Choroid plexus epithelial cell (primary cell): ENCODE data around the gene RNPEPL1.

Source experiments
- DNase-seq: peaks from one replicate; pipeline ENCODE4 v3.0.0-alpha.2; 2010; ENCODE audit warnings: low read depth
- H3K4me3 ChIP-seq: 2 replicates; pipeline ENCODE4 v1.5.1; 2011; ENCODE audit warnings: low read depth, mild to moderate bottlenecking, control low read depth, low read length, moderate library complexity
- TF ChIP-seq, protein P1 (sequence below): conservative IDR thresholded peaks from 2 replicates; pipeline ENCODE4 v1.5.1; 2011; ENCODE audit warnings: low read depth, mild to moderate bottlenecking, control low read depth, inconsistent platforms, low read length, moderate library complexity

The RNPEPL1 gene

DNA sequence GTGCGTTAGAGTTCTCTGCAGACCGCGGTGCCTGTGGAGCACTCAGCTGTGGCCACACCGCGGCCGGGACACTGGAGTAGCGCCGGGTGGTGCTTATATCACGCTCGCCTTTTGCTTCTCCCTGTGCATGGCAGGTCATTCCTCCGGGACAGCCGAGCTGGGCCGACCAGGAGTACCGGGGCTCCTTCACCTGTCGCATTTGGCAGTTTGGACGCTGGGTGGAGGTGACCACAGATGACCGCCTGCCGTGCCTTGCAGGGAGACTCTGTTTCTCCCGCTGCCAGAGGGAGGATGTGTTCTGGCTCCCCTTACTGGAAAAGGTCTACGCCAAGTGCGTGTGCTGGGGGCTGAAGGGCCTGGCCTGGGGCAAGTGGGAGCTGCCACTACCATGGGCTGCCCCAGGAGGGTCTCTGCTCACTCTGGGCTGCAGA is 22.4 kb downstream of the RNPEPL1 start:
- TF ChIP-seq, protein P1, sequence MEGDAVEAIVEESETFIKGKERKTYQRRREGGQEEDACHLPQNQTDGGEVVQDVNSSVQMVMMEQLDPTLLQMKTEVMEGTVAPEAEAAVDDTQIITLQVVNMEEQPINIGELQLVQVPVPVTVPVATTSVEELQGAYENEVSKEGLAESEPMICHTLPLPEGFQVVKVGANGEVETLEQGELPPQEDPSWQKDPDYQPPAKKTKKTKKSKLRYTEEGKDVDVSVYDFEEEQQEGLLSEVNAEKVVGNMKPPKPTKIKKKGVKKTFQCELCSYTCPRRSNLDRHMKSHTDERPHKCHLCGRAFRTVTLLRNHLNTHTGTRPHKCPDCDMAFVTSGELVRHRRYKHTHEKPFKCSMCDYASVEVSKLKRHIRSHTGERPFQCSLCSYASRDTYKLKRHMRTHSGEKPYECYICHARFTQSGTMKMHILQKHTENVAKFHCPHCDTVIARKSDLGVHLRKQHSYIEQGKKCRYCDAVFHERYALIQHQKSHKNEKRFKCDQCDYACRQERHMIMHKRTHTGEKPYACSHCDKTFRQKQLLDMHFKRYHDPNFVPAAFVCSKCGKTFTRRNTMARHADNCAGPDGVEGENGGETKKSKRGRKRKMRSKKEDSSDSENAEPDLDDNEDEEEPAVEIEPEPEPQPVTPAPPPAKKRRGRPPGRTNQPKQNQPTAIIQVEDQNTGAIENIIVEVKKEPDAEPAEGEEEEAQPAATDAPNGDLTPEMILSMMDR = no peak
- no peak overlapping the region for H3K4me3 ChIP-seq
- DNase-seq = no peak

DNA sequence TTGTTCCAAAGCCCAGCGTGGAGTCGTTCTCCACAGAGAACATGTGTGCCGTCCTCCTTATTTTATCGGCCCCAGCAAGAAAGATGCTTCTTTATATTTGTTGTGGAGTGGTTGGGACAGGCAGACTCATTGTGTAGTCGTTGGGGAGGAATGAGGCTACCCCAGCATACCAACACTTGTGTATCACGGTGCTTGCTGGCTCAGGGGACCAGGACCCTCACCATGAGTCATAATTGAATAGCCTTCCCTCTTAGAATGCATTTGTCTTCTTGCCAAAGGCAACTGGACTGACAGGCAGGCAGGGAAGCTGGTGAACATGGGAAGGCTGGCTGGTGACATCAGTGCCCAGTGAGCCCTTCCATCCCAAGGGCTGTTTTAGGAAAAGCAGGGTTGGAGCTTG is 22.9 kb downstream of the RNPEPL1 start:
- no peak for DNase-seq
- no peak overlapping the region for H3K4me3 ChIP-seq
- TF ChIP-seq, protein P1 = no peak

DNA sequence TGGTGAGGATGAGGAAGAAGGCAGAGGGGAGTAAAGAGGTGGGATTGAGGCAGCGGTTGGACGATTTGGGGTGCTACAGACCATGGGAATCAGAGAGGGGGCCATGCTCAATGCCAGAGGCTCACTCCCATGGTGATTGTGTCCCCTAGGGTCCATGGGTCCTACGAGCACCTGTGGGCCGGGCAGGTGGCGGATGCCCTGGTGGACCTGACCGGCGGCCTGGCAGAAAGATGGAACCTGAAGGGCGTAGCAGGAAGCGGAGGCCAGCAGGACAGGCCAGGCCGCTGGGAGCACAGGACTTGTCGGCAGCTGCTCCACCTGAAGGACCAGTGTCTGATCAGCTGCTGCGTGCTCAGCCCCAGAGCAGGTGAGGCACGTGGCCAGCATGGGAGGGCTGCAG is 23.5 kb downstream of the RNPEPL1 start:
- no peak for DNase-seq
- TF ChIP-seq, protein P1 = no peak
- H3K4me3 ChIP-seq = no peak overlapping the region

DNA sequence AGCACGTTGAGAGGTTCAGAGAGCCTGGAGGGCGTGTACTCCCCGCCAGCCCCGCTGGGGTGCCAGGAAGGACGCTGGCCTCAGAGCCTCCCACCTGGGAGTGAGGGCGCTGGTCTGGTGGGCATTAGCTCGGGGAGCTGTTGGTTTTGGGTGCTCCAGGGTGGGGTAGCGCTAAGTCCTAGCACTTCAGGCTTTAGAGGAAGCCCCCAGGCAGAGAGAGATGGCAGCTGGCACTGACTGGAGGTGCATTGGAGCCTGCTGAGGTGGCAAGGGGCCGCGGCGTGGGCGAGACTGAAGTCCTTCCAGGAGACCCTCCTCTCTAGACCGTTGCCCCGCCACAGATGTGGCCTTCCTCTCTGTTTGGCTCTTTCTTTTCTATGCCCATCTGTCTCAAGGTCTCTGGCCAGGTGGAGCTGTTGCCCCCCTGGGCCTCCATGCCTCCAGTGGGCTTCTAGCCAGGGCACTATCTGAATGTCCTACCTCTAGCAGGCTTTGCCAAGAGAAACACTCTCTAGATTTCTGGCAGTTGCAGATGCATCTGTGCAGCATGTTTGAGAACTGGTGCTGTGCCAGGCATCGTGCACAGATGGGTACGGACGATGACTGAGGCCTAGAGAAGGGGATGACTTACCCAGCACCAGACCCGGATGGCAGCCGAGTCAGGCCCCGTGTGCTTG is 24.9 kb downstream of the RNPEPL1 start:
- no peak for DNase-seq
- TF ChIP-seq, protein P1 = no peak
- H3K4me3 ChIP-seq = no peak overlapping the region

DNA sequence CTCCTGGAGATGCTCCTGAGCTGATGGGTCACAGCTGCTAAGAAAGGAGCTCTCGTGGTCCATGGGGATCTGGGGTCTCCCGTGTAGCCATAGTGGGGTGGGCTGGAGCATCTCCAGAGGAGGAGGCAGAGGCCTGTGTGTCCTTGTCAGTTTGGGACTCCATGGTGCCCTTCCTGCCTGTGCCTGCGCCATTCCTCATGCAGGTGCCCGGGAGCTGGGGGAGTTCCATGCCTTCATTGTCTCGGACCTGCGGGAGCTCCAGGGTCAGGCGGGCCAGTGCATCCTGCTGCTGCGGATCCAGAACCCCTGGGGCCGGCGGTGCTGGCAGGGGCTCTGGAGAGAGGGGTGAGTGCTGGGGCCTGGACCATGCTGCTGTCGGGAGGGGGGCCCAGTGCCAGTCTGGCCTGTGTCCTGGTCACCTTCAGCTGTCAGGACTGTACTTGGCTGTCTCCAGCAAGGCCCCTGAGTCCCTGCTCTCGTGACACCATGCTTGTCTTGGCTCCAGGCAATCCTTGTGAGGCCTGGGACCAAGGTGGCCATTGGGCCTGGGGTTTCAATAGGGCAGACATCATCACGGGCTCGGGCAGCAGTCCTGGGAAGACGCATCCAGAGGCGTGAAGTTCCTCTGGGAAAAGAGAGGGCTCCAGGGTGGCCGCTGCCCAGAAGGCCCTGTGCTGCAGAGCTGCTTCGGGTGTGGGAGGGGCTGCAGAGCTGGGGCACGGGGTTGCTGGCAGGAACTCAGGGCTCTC is 25.6 kb downstream of the RNPEPL1 start:
- H3K4me3 ChIP-seq = no peak overlapping the region
- TF ChIP-seq, protein P1 = no peak
- DNase-seq = no peak

DNA sequence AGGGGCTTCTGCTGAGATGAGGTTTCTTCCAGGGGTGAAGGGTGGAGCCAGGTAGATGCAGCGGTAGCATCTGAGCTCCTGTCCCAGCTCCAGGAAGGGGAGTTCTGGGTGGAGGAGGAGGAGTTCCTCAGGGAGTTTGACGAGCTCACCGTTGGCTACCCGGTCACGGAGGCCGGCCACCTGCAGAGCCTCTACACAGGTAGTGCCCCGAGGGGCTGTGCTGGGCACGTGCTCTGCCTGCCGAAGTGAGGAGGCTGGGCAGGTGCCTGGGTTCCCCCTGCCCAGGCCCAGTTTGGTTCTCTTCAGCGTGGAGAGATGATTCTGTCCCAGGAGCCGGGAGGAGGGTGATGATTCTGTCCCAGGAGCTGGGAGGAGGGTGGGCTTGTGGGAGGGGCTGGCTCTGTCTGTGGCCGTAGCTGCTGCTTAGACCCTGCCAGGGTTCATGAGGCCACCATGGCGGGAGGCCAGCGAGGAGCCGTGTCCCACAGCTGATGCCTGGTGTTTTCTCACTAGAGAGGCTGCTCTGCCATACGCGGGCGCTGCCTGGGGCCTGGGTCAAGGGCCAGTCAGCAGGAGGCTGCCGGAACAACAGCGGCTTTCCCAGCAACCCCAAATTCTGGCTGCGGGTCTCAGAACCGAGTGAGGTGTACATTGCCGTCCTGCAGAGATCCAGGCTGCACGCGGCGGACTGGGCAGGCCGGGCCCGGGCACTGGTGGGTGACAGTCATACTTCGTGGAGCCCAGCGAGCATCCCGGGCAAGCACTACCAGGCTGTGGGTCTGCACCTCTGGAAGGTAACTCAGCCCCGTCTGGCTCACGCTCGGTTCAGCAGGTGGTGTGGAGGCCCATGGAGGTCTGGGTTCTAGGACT is 26.5 kb downstream of the RNPEPL1 start:
- no peak overlapping the region for H3K4me3 ChIP-seq
- DNase-seq = no peak
- TF ChIP-seq, protein P1 = no peak
